CD4-positive, alpha-beta T cell treated with Interleukin-10 for 1 hour (primary cell): ENCODE measurements around the gene KRT6C.
"Not testable (repeated sequence)": the region's sequence is repeated elsewhere in the genome, so short reads cannot be mapped to it uniquely, and the experiment has no call there.

Experiments used
- DNase-seq: peaks from one replicate; pipeline ENCODE4 v3.0.0-alpha.2; 2020

Gene KRT6C

GRCh38 chr12:52499806-52500560 is 26.4 kb upstream of the KRT6C start:
- DNase-seq = no peak

GRCh38 chr12:52498946-52499345 is 25.3 kb upstream of the KRT6C start:
- DNase-seq = no peak

GRCh38 chr12:52497975-52498374 is 24.4 kb upstream of the KRT6C start:
- no peak for DNase-seq

- DNase-seq = no peak
Observed at GRCh38 chr12:52496590-52497071, 23.0 kb upstream of the KRT6C start.

GRCh38 chr12:52496054-52496453 is 22.4 kb upstream of the KRT6C start:
- no peak for DNase-seq

GRCh38 chr12:52495389-52495788 is 21.8 kb upstream of the KRT6C start:
- DNase-seq = no peak

- no peak for DNase-seq
Observed at GRCh38 chr12:52494518-52494917, 20.9 kb upstream of the KRT6C start.

GRCh38 chr12:52494100-52494499 is 20.5 kb upstream of the KRT6C start:
- no peak for DNase-seq

- DNase-seq = no peak
Observed at GRCh38 chr12:52493172-52493571, 19.6 kb upstream of the KRT6C start, which contains the start of gene KRT6A. KRT6A (minus strand) TSS chr12:52493257; CDS start chr12:52493188, 69 bp downstream.

GRCh38 chr12:52492405-52492804 is 18.8 kb upstream of the KRT6C start:
- DNase-seq = not testable (repeated sequence)

GRCh38 chr12:52491495-52491894 is 17.9 kb upstream of the KRT6C start:
- not testable (repeated sequence) for DNase-seq

- no peak for DNase-seq
Observed at GRCh38 chr12:52488736-52489135, 15.1 kb upstream of the KRT6C start.

- DNase-seq = not testable (repeated sequence)
Observed at GRCh38 chr12:52487744-52488443, 14.3 kb upstream of the KRT6C start.

- DNase-seq = no peak
Observed at GRCh38 chr12:52487211-52487610, 13.6 kb upstream of the KRT6C start.

GRCh38 chr12:52486166-52487105 is 12.8 kb upstream of the KRT6C start:
- no peak for DNase-seq

GRCh38 chr12:52480073-52480472 is 6.5 kb upstream of the KRT6C start:
- no peak for DNase-seq

GRCh38 chr12:52477651-52478050 is 4.0 kb upstream of the KRT6C start:
- no peak for DNase-seq

- no peak for DNase-seq
Observed at GRCh38 chr12:52474212-52474611, 607 bp upstream of the KRT6C start.

- DNase-seq = no peak
Observed at GRCh38 chr12:52469853-52470252, 3.8 kb downstream of the KRT6C start.

GRCh38 chr12:52464897-52465296 is 8.7 kb downstream of the KRT6C start:
- no peak for DNase-seq

GRCh38 chr12:52461693-52462092 is 11.9 kb downstream of the KRT6C start:
- no peak for DNase-seq

- no peak for DNase-seq
Observed at GRCh38 chr12:52458861-52459260, 14.7 kb downstream of the KRT6C start.

- DNase-seq = no peak
Observed at GRCh38 chr12:52455821-52456220, 17.8 kb downstream of the KRT6C start.
